Measurements from ENCODE around the gene PUS1. TPM values are rescaled to one million over a fixed set of nuclear protein-coding genes. Genes with fewer than 3 reads are reported as not detected.

The PUS1 gene
- total RNA-seq, 1 donor from 2014 or later: 33.7 TPM

DNA sequence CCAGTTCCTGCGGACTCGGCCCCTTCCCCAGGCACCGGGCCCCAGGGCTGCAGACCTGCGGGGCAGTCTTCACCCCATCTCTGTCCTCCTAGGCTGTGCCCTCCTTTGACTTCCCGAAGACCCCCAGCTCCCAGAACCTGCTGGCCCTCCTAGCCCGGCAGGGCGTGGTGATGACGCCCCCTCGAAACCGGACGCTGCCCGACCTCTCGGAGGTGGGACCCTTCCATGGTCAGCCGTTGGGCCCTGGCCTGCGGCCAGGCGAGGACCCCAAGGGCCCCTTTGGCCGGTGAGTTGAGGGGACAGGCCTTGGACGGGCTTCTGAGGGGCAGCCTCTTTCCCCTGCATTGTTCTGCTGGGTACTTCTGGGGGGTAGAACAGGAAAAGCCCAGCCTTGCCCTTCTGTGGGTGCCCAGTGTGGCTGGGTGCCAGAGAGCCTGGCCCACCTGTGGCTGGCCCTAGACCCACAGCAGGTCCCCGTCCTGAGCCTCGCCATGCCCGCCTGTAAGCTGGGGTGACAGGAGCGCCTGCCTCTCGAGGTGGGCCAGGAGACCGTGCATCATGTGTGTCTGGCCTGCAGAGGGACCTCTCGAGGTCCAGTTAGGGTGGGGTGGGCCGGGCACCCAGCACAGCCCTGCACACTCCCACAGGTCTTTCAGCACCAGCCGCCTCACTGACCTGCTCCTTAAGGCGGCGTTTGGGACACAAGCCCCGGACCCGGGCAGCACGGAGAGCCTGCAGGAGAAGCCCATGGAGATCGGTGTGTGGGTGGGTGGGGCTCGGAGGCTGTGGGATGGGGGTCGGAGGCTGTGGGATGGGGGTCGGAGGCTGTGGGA is 12.6 kb upstream of the PUS1 start:
- Histone ChIP-seq H3K4me2 (ENCODE audit: low read length) (no peak overlapping the region), H4K20me1 (ENCODE audit: insufficient read depth, low read length) (peaks cover 19% of the 10 kb centered on the region), H2AFZ (ENCODE audit: low read depth, low read length) (no peak overlapping the region), H3K79me2 (ENCODE audit: insufficient read depth, low read length) (no peaks in the 10 kb centered on the region), H3K4me3 (ENCODE audit: insufficient read depth, low read depth, low read length) (no peak overlapping the region), H3K36me3 (ENCODE audit: insufficient read depth, low read length) (no peaks in the 10 kb centered on the region), H3K27ac (ENCODE audit: low read depth, low read length) (no peak overlapping the region), H3K27me3 (ENCODE audit: insufficient read depth, low read length) (no peaks in the 10 kb centered on the region), H3K4me1 (ENCODE audit: insufficient read depth, low read length) (peaks cover 14% of the 10 kb centered on the region), H3K9ac (ENCODE audit: low read length) (no peak overlapping the region), H3K9me3 (ENCODE audit: insufficient read depth, low read depth, low read length) (no peaks in the 10 kb centered on the region)
- FAIRE-seq: no peak
- peaks cover 12% of the 10 kb centered on the region for H3K4me1 Mint-ChIP-seq (ENCODE audit: low read depth, unreplicated experiment)
- peaks cover 6% of the 10 kb centered on the region for H3K36me3 Mint-ChIP-seq (ENCODE audit: low read depth, unreplicated experiment)
- no peaks in the 10 kb centered on the region for H3K9me3 Mint-ChIP-seq (ENCODE audit: unreplicated experiment)
- no peak for DNase-seq (ENCODE audit: low read depth)
- TF ChIP-seq, protein P1, sequence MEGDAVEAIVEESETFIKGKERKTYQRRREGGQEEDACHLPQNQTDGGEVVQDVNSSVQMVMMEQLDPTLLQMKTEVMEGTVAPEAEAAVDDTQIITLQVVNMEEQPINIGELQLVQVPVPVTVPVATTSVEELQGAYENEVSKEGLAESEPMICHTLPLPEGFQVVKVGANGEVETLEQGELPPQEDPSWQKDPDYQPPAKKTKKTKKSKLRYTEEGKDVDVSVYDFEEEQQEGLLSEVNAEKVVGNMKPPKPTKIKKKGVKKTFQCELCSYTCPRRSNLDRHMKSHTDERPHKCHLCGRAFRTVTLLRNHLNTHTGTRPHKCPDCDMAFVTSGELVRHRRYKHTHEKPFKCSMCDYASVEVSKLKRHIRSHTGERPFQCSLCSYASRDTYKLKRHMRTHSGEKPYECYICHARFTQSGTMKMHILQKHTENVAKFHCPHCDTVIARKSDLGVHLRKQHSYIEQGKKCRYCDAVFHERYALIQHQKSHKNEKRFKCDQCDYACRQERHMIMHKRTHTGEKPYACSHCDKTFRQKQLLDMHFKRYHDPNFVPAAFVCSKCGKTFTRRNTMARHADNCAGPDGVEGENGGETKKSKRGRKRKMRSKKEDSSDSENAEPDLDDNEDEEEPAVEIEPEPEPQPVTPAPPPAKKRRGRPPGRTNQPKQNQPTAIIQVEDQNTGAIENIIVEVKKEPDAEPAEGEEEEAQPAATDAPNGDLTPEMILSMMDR (IDR thresholded peaks at IDR 0.05; ENCODE audit: insufficient read depth, low read depth, low read length): no peak
- no peak for TF ChIP-seq EZH2 (IDR thresholded peaks at IDR 0.05; ENCODE audit: insufficient read depth, low read length)
- H3K4me3 Mint-ChIP-seq (ENCODE audit: unreplicated experiment): no peak overlapping the region
- no peak overlapping the region for H3K27ac Mint-ChIP-seq (ENCODE audit: unreplicated experiment)
- no peaks in the 10 kb centered on the region for H3K27me3 Mint-ChIP-seq (ENCODE audit: low read depth, unreplicated experiment)

DNA sequence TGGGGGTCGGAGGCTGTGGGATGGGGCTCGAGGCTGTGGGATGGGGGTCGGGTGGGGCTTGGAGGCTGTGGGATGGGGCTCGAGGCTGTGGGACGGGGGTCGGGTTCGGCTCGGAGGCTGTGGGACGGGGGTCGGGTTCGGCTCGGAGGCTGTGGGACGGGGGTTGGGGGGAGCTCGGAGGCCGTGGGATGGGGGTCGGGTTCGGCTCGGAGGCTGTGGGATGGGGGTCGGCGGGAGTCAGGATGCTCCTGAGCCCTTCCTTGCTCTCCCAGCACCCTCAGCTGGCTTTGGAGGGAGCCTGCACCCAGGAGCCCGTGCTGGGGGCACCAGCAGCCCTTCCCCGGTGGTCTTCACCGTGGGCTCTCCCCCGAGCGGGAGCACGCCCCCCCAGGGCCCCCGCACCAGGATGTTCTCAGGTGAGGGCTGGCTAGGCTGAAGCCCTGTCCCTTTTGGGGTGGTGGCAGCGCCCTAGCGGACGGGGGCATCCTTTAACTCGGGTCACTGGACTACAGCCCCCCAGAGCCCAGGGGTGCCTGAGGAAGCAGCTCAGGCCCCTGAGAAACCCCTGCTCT is 11.9 kb upstream of the PUS1 start:
- Histone ChIP-seq H3K79me2 (ENCODE audit: insufficient read depth, low read length) (no peaks in the 10 kb centered on the region), H3K4me1 (ENCODE audit: insufficient read depth, low read length) (peaks cover 10% of the 10 kb centered on the region), H3K27ac (ENCODE audit: low read depth, low read length) (no peak overlapping the region), H2AFZ (ENCODE audit: low read depth, low read length) (no peak overlapping the region), H3K4me2 (ENCODE audit: low read length) (no peak overlapping the region), H3K27me3 (ENCODE audit: insufficient read depth, low read length) (no peaks in the 10 kb centered on the region), H3K9me3 (ENCODE audit: insufficient read depth, low read depth, low read length) (no peaks in the 10 kb centered on the region), H3K36me3 (ENCODE audit: insufficient read depth, low read length) (no peaks in the 10 kb centered on the region), H3K4me3 (ENCODE audit: insufficient read depth, low read depth, low read length) (no peak overlapping the region), H4K20me1 (ENCODE audit: insufficient read depth, low read length) (peaks cover 12% of the 10 kb centered on the region), H3K9ac (ENCODE audit: low read length) (no peak overlapping the region)
- no peak for TF ChIP-seq EZH2 (IDR thresholded peaks at IDR 0.05; ENCODE audit: insufficient read depth, low read length)
- TF ChIP-seq, protein P1 (IDR thresholded peaks at IDR 0.05; ENCODE audit: insufficient read depth, low read depth, low read length): no peak
- no peak overlapping the region for H3K27ac Mint-ChIP-seq (ENCODE audit: unreplicated experiment)
- FAIRE-seq: no peak
- peaks cover 9% of the 10 kb centered on the region for H3K4me1 Mint-ChIP-seq (ENCODE audit: low read depth, unreplicated experiment)
- DNase-seq (ENCODE audit: low read depth): no peak
- H3K9me3 Mint-ChIP-seq (ENCODE audit: unreplicated experiment): no peaks in the 10 kb centered on the region
- H3K4me3 Mint-ChIP-seq (ENCODE audit: unreplicated experiment): no peak overlapping the region
- no peaks in the 10 kb centered on the region for H3K27me3 Mint-ChIP-seq (ENCODE audit: low read depth, unreplicated experiment)
- peaks cover 8% of the 10 kb centered on the region for H3K36me3 Mint-ChIP-seq (ENCODE audit: low read depth, unreplicated experiment)

Data from astrocyte (in vitro differentiated cells and primary cell).